HepG2 (cell line): ENCODE data around the gene ODAD4. TPM values are rescaled to one million over a fixed set of nuclear protein-coding genes. Genes with fewer than 3 reads are reported as not detected.
A peak's percentile ranks its signal among the peaks of the same experiment; 100 is the strongest.

Source experiments
- BHLHE40 ChIP-seq: IDR thresholded peaks from 2 replicates; pipeline ENCODE4 v1.6.1; 2011; ENCODE audit warnings: low read length, improper control_type of control experiment
- DPF2 ChIP-seq: sonication (generic); formaldehyde crosslinking; IDR thresholded peaks from 2 replicates; pipeline ENCODE4 v1.4.0; 2020; ENCODE audit warnings: mild to moderate bottlenecking, low read depth, missing genetic modification reagents, borderline replicate concordance
- FOSL2 ChIP-seq: sonication (generic); formaldehyde crosslinking; IDR thresholded peaks from 2 replicates; pipeline ENCODE4 v1.4.0; 2020; ENCODE audit warnings: missing genetic modification reagents
- HNRNPL ChIP-seq: fragments of 200-400 bp; formaldehyde crosslinking; IDR thresholded peaks from 2 replicates; pipeline ENCODE4 v1.6.1; 2017; ENCODE audit warnings: mild to moderate bottlenecking, low read depth, low read length
- NCOA1 ChIP-seq: sonication (generic); formaldehyde crosslinking; IDR thresholded peaks from 2 replicates; pipeline ENCODE4 v1.9.0; 2021; ENCODE audit warnings: missing genetic modification reagents
- POLR2A ChIP-seq, 2 experiments: IDR thresholded peaks; 2 replicates each; pipeline ENCODE4 v1.6.1; 2011; ENCODE audit warnings: low read depth in 2 of 2, low read length in 2 of 2, mild to moderate bottlenecking in 1 of 2, moderate library complexity in 1 of 2; ENCODE audit not compliant: insufficient read depth in 1 of 2
- SIX4 ChIP-seq: sonication (generic); formaldehyde crosslinking; IDR thresholded peaks from 2 replicates; pipeline ENCODE4 v1.4.0; 2020; ENCODE audit warnings: missing genetic modification reagents
- ZKSCAN1 ChIP-seq: fragments of 150-350 bp; IDR thresholded peaks from 2 replicates; pipeline ENCODE4 v1.6.1; 2014; ENCODE audit warnings: low read length
- ZMYM4 ChIP-seq: sonication (generic); formaldehyde crosslinking; IDR thresholded peaks from 2 replicates; pipeline ENCODE4 v1.8.1; 2023; ENCODE audit warnings: mild to moderate bottlenecking, missing genetic modification reagents
- ZNF121 ChIP-seq: sonication (generic); formaldehyde crosslinking; IDR thresholded peaks from 2 replicates; pipeline ENCODE4 v1.5.0; 2020; ENCODE audit warnings: mild to moderate bottlenecking, missing genetic modification reagents
- ZNF232 ChIP-seq: sonication (generic); formaldehyde crosslinking; IDR thresholded peaks from 2 replicates; pipeline ENCODE4 v1.4.0; 2020; ENCODE audit warnings: missing genetic modification reagents, borderline replicate concordance
- ZNF260 ChIP-seq: sonication (generic); formaldehyde crosslinking; IDR thresholded peaks from 2 replicates; pipeline ENCODE4 v1.4.0; 2020; ENCODE audit warnings: missing genetic modification reagents, low read depth, mild to moderate bottlenecking, borderline replicate concordance
- ZNF44 ChIP-seq: sonication (generic); formaldehyde crosslinking; IDR thresholded peaks from 2 replicates; pipeline ENCODE4 v1.5.1; 2020; ENCODE audit warnings: mild to moderate bottlenecking, missing genetic modification reagents
- ZNF441 ChIP-seq: sonication (generic); formaldehyde crosslinking; IDR thresholded peaks from 2 replicates; pipeline ENCODE4 v1.7.0; 2021; ENCODE audit warnings: missing genetic modification reagents, borderline replicate concordance
- ZNF768 ChIP-seq: sonication (generic); formaldehyde crosslinking; IDR thresholded peaks from 2 replicates; pipeline ENCODE4 v1.4.0; 2020; ENCODE audit warnings: missing genetic modification reagents
- ZNF878 ChIP-seq: sonication (generic); formaldehyde crosslinking; IDR thresholded peaks from 2 replicates; pipeline ENCODE4 v1.8.1; 2023; ENCODE audit warnings: mild to moderate bottlenecking, missing genetic modification reagents, moderate library complexity
- polyA plus RNA-seq, 8 experiments: library from polyadenylated mRNA; depleted of rRNA in 3 of 8; stranded (reverse) in 7 of 8; unstranded in 1 of 8; fragments of >200 nt; fragmentation: Illumina TruSeq in 4 of 8; extraction: Trizol in 4 of 8; gene quantifications; 2 replicates each; pipeline versions ENCODE4 v1.2.1 to v1.2.3, GENCODE V29; 2011 to 2016; ENCODE audit warnings: low read depth in 4 of 8, missing spikeins in 1 of 8, mixed read lengths in 1 of 8; ENCODE audit not compliant: insufficient read depth in 1 of 8
- total RNA-seq, 5 experiments: library from RNA; depleted of rRNA; stranded (reverse); fragments of >200 nt; fragmentation: Illumina TruSeq; extraction: Trizol; gene quantifications; 2 replicates each; pipeline ENCODE4 v1.2.3, GENCODE V29; 2016; ENCODE audit warnings: low read depth in 1 of 5
- TF ChIP-seq, protein P1 (sequence below): sonication (generic); formaldehyde crosslinking; IDR thresholded peaks from 2 replicates; pipeline ENCODE4 v1.4.0; 2020; ENCODE audit warnings: missing genetic modification reagents
- TF ChIP-seq, protein P2 (sequence below): IDR thresholded peaks from 2 replicates; pipeline ENCODE4 v1.6.1; 2016; ENCODE audit warnings: low read depth, borderline replicate concordance
- TF ChIP-seq, protein P3 (sequence below): sonication (generic); formaldehyde crosslinking; conservative IDR thresholded peaks from 2 replicates; pipeline ENCODE4 v1.4.0; 2020; ENCODE audit warnings: mild to moderate bottlenecking, missing genetic modification reagents, moderate library complexity
- TF ChIP-seq, protein P4 (sequence below): sonication (generic); formaldehyde crosslinking; IDR thresholded peaks from 2 replicates; pipeline ENCODE4 v1.5.1; 2020; ENCODE audit warnings: mild to moderate bottlenecking, missing genetic modification reagents, moderate library complexity

ODAD4 gene
- total and polyA plus RNA-seq, 2 of the 13 experiments (the other 11 are each of a cell fraction or from before 2014, with no cell fraction given): 0.48 to 0.53 TPM

- 0 out of 2 replicates have a peak, but pooled peaks have one; percentile 53 for TF ChIP-seq ZNF878 (CRISPR knock-in tag)
- TF ChIP-seq DPF2: peak; percentile 34; the same call in 1 of the 2 replicates
- TF ChIP-seq, protein P1, sequence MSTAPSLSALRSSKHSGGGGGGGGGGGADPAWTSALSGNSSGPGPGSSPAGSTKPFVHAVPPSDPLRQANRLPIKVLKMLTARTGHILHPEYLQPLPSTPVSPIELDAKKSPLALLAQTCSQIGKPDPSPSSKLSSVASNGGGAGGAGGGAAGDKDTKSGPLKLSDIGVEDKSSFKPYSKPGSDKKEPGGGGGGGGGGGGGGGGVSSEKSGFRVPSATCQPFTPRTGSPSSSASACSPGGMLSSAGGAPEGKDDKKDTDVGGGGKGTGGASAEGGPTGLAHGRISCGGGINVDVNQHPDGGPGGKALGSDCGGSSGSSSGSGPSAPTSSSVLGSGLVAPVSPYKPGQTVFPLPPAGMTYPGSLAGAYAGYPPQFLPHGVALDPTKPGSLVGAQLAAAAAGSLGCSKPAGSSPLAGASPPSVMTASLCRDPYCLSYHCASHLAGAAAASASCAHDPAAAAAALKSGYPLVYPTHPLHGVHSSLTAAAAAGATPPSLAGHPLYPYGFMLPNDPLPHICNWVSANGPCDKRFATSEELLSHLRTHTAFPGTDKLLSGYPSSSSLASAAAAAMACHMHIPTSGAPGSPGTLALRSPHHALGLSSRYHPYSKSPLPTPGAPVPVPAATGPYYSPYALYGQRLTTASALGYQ: 0 out of 2 replicates have a peak, but pooled peaks have one; percentile 23
- 0 out of 2 replicates have a peak, but pooled peaks have one; percentile 30 for TF ChIP-seq ZNF232 (CRISPR knock-in tag)
- TF ChIP-seq POLR2A (IDR thresholded peaks at IDR 0.05; ENCODE audit: insufficient read depth in 1 of 2, low read depth in 2 of 2, low read length in 2 of 2): peak; percentile 41 to 86; a peak in 3 of 4 replicates
- no peak for TF ChIP-seq NCOA1 (CRISPR knock-in tag)
- no peak for TF ChIP-seq ZNF260 (CRISPR knock-in tag)
- TF ChIP-seq FOSL2 (CRISPR knock-in tag): peak; percentile 28
- no peak for TF ChIP-seq SIX4 (CRISPR knock-in tag)
- TF ChIP-seq ZNF768 (CRISPR knock-in tag): peak; percentile 99
- TF ChIP-seq ZNF441 (CRISPR knock-in tag): no peak
- TF ChIP-seq ZKSCAN1: no peak
- TF ChIP-seq, protein P2, sequence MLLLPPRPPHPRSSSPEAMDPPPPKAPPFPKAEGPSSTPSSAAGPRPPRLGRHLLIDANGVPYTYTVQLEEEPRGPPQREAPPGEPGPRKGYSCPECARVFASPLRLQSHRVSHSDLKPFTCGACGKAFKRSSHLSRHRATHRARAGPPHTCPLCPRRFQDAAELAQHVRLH (CRISPR knock-in tag): peak; percentile 87
- TF ChIP-seq ZNF44 (CRISPR knock-in tag): no peak
- TF ChIP-seq, protein P3, sequence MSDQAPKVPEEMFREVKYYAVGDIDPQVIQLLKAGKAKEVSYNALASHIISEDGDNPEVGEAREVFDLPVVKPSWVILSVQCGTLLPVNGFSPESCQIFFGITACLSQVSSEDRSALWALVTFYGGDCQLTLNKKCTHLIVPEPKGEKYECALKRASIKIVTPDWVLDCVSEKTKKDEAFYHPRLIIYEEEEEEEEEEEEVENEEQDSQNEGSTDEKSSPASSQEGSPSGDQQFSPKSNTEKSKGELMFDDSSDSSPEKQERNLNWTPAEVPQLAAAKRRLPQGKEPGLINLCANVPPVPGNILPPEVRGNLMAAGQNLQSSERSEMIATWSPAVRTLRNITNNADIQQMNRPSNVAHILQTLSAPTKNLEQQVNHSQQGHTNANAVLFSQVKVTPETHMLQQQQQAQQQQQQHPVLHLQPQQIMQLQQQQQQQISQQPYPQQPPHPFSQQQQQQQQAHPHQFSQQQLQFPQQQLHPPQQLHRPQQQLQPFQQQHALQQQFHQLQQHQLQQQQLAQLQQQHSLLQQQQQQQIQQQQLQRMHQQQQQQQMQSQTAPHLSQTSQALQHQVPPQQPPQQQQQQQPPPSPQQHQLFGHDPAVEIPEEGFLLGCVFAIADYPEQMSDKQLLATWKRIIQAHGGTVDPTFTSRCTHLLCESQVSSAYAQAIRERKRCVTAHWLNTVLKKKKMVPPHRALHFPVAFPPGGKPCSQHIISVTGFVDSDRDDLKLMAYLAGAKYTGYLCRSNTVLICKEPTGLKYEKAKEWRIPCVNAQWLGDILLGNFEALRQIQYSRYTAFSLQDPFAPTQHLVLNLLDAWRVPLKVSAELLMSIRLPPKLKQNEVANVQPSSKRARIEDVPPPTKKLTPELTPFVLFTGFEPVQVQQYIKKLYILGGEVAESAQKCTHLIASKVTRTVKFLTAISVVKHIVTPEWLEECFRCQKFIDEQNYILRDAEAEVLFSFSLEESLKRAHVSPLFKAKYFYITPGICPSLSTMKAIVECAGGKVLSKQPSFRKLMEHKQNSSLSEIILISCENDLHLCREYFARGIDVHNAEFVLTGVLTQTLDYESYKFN (CRISPR knock-in tag): peak; percentile 51
- TF ChIP-seq HNRNPL: peak; percentile 97
- TF ChIP-seq, protein P4, sequence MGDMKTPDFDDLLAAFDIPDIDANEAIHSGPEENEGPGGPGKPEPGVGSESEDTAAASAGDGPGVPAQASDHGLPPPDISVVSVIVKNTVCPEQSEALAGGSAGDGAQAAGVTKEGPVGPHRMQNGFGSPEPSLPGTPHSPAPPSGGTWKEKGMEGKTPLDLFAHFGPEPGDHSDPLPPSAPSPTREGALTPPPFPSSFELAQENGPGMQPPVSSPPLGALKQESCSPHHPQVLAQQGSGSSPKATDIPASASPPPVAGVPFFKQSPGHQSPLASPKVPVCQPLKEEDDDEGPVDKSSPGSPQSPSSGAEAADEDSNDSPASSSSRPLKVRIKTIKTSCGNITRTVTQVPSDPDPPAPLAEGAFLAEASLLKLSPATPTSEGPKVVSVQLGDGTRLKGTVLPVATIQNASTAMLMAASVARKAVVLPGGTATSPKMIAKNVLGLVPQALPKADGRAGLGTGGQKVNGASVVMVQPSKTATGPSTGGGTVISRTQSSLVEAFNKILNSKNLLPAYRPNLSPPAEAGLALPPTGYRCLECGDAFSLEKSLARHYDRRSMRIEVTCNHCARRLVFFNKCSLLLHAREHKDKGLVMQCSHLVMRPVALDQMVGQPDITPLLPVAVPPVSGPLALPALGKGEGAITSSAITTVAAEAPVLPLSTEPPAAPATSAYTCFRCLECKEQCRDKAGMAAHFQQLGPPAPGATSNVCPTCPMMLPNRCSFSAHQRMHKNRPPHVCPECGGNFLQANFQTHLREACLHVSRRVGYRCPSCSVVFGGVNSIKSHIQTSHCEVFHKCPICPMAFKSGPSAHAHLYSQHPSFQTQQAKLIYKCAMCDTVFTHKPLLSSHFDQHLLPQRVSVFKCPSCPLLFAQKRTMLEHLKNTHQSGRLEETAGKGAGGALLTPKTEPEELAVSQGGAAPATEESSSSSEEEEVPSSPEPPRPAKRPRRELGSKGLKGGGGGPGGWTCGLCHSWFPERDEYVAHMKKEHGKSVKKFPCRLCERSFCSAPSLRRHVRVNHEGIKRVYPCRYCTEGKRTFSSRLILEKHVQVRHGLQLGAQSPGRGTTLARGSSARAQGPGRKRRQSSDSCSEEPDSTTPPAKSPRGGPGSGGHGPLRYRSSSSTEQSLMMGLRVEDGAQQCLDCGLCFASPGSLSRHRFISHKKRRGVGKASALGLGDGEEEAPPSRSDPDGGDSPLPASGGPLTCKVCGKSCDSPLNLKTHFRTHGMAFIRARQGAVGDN (CRISPR knock-in tag): peak; percentile 2
- peak; percentile 45; the same call in 1 of the 2 replicates for TF ChIP-seq ZMYM4
- TF ChIP-seq ZNF121 (CRISPR knock-in tag): peak; percentile 98
- TF ChIP-seq BHLHE40: no peak; the same call in 1 of the 2 replicates
Measured at GRCh38 chr17:41967141-41967920, 36.9 kb downstream of the ODAD4 start (continued).
